GM23338 (cell line): ENCODE results near the gene CRY1. TPM values are rescaled to one million over a fixed set of nuclear protein-coding genes. Genes with fewer than 3 reads are reported as not detected.

ENCODE experiments used
- ATAC-seq: fragments of 200-7000 bp; cut with Tn5 transposase; 3 replicates; pipeline ENCODE4 v1.9.1; 2020
- DNase-seq: peaks from one replicate; pipeline ENCODE4 v3.0.0-alpha.2; 2015; ENCODE audit warnings: low spot score
- H2AFZ ChIP-seq: fragments of 200-600 bp; sonication (generic); 2 replicates; pipeline ENCODE4 v1.8.0; 2016; ENCODE audit warnings: antibody characterized with exemption, mild to moderate bottlenecking, moderate library complexity
- H3F3A ChIP-seq: fragments of 200-600 bp; sonication (generic); replicated peaks from 2 replicates; pipeline ENCODE4 v1.8.0; 2017; ENCODE audit warnings: antibody characterized with exemption, mixed run types, low read depth
- H3K27ac ChIP-seq: fragments of 200-600 bp; sonication (generic); 2 replicates; pipeline ENCODE4 v1.6.1; 2016; ENCODE audit warnings: low read depth
- H3K27me3 ChIP-seq: fragments of 200-600 bp; sonication (generic); 2 replicates; pipeline ENCODE4 v1.8.0; 2016; ENCODE audit warnings: mild to moderate bottlenecking, mixed run types, moderate library complexity; ENCODE audit not compliant: insufficient read depth
- H3K36me3 ChIP-seq: fragments of 200-600 bp; sonication (generic); 2 replicates; pipeline ENCODE4 v1.8.0; 2016; ENCODE audit warnings: mild to moderate bottlenecking; ENCODE audit not compliant: insufficient read depth
- H3K4me1 ChIP-seq: fragments of 200-600 bp; sonication (generic); 2 replicates; pipeline ENCODE4 v1.8.0; 2016; ENCODE audit warnings: mild to moderate bottlenecking, moderate library complexity; ENCODE audit not compliant: insufficient read depth
- H3K4me2 ChIP-seq: fragments of 200-600 bp; sonication (generic); 2 replicates; pipeline ENCODE4 v1.7.1; 2017; ENCODE audit warnings: mixed run types
- H3K4me3 ChIP-seq: fragments of 200-600 bp; sonication (generic); 2 replicates; pipeline ENCODE4 v1.6.1; 2016; ENCODE audit warnings: mixed run types
- H3K79me2 ChIP-seq: fragments of 200-600 bp; sonication (generic); replicated peaks from 2 replicates; pipeline ENCODE4 v1.8.0; 2017; ENCODE audit warnings: mild to moderate bottlenecking; ENCODE audit not compliant: insufficient read depth
- H3K9me2 ChIP-seq: fragments of 200-600 bp; sonication (generic); 2 replicates; pipeline ENCODE4 v1.8.0; 2017; ENCODE audit not compliant: insufficient read depth
- H4K20me1 ChIP-seq: fragments of 200-600 bp; sonication (generic); replicated peaks from 2 replicates; pipeline ENCODE4 v1.8.0; 2017; ENCODE audit warnings: mild to moderate bottlenecking; ENCODE audit not compliant: insufficient read depth
- H3K27ac Mint-ChIP-seq: 2 replicates; pipeline ENCODE4 v1.8.0; 2020; ENCODE audit warnings: inconsistent platforms, mild to moderate bottlenecking, moderate library complexity, mixed read lengths
- H3K27me3 Mint-ChIP-seq: 3 replicates; pipeline ENCODE4 v1.8.0; 2022; ENCODE audit warnings: low read depth, mild to moderate bottlenecking, moderate library complexity, mixed read lengths, inconsistent platforms; ENCODE audit not compliant: insufficient read depth, poor library complexity
- H3K36me3 Mint-ChIP-seq: 3 replicates; pipeline ENCODE4 v1.8.0; 2021; ENCODE audit warnings: low read depth, mild to moderate bottlenecking, inconsistent platforms, moderate library complexity, mixed read lengths
- H3K4me1 Mint-ChIP-seq: 3 replicates; pipeline ENCODE4 v1.8.0; 2020; ENCODE audit warnings: mild to moderate bottlenecking, inconsistent platforms, mixed read lengths
- H3K4me3 Mint-ChIP-seq: 3 replicates; pipeline ENCODE4 v1.8.0; 2021; ENCODE audit warnings: moderate library complexity, mild to moderate bottlenecking, inconsistent platforms, mixed read lengths
- H3K9me3 Mint-ChIP-seq: 3 replicates; pipeline ENCODE4 v1.8.0; 2020; ENCODE audit warnings: moderate library complexity, mild to moderate bottlenecking, inconsistent platforms, mixed read lengths
- CREB1 ChIP-seq: fragments of 250-450 bp; sonication (Bioruptor Pico); IDR thresholded peaks from 2 replicates; pipeline ENCODE4 v1.5.0; 2020; ENCODE audit warnings: low read depth, mild to moderate bottlenecking, moderate library complexity
- CTCF ChIP-seq, 2 experiments: fragments of 200-600 bp in 1 of 2; sonication (generic) in 1 of 2; conservative IDR thresholded peaks; 2 replicates each; pipeline versions ENCODE4 v1.5.1 to v1.6.1; 2016 to 2017; ENCODE audit warnings: antibody characterized with exemption in 2 of 2, low read depth in 2 of 2, mild to moderate bottlenecking in 2 of 2, moderate library complexity in 1 of 2
- ETS1 ChIP-seq: IDR thresholded peaks from 2 replicates; pipeline ENCODE4 v1.6.1; 2016; ENCODE audit warnings: antibody characterized with exemption
- EZH2 ChIP-seq: fragments of 200-600 bp; sonication (generic); IDR thresholded peaks from one replicate; pipeline ENCODE4 v1.8.0; 2017; ENCODE audit warnings: antibody characterized with exemption, mild to moderate bottlenecking, low read depth; ENCODE audit not compliant: unreplicated experiment
- EZH2phosphoT487 ChIP-seq: fragments of 200-600 bp; sonication (generic); IDR thresholded peaks from one replicate; pipeline ENCODE4 v1.8.1; 2018; ENCODE audit warnings: antibody characterized with exemption; ENCODE audit not compliant: unreplicated experiment
- JUNB ChIP-seq: IDR thresholded peaks from one replicate; pipeline ENCODE4 v1.6.1; 2016; ENCODE audit warnings: antibody characterized with exemption; ENCODE audit not compliant: unreplicated experiment
- NANOG ChIP-seq: IDR thresholded peaks from 2 replicates; pipeline ENCODE4 v1.6.1; 2016; ENCODE audit warnings: antibody characterized with exemption, borderline replicate concordance
- POLR2AphosphoS5 ChIP-seq: IDR thresholded peaks from 2 replicates; pipeline ENCODE4 v1.6.1; 2016; ENCODE audit warnings: antibody characterized with exemption, low read depth
- REST ChIP-seq: IDR thresholded peaks from one replicate; pipeline ENCODE4 v1.6.1; 2018; ENCODE audit warnings: antibody characterized with exemption; ENCODE audit not compliant: unreplicated experiment
- STAT1 ChIP-seq: IDR thresholded peaks from one replicate; pipeline ENCODE4 v1.6.1; 2016; ENCODE audit warnings: antibody characterized with exemption; ENCODE audit not compliant: unreplicated experiment
- ZNF114 ChIP-seq: fragments of 250-450 bp; sonication (Bioruptor Pico); IDR thresholded peaks from 2 replicates; pipeline ENCODE4 v1.5.0; 2020; ENCODE audit warnings: mild to moderate bottlenecking, moderate library complexity
- ZNF331 ChIP-seq: fragments of 250-450 bp; sonication (Bioruptor Pico); IDR thresholded peaks from 2 replicates; pipeline ENCODE4 v1.5.0; 2020; ENCODE audit warnings: low read depth, mild to moderate bottlenecking, moderate library complexity
- ZNF462 ChIP-seq: fragments of 250-450 bp; sonication (Bioruptor Pico); IDR thresholded peaks from 2 replicates; pipeline ENCODE4 v1.5.0; 2020; ENCODE audit warnings: mild to moderate bottlenecking, moderate library complexity
- polyA plus RNA-seq: library from polyadenylated mRNA; unstranded; fragments of >200 nt; fragmentation: Nextera tagmentation; extraction: Ambion mirVana; gene quantifications from 2 replicates; pipeline ENCODE4 v1.2.1, GENCODE V29; 2016
- total RNA-seq: library from RNA; depleted of rRNA; stranded (reverse); fragments of >200 nt; shearing (Covaris generic); gene quantifications from 2 replicates; pipeline ENCODE4 v1.2.3, GENCODE V29; 2014

Gene CRY1
- total and polyA plus RNA-seq, 2 experiments from 2014 or later, result 27.7 to 28.2 TPM

GRCh38 chr12:106953352-106954250 is 139.7 kb downstream of the CRY1 start:
- H3K4me1 Mint-ChIP-seq, result no peaks in the 10 kb centered on the region; the same call in 1 of the 3 replicates
- Histone ChIP-seq H3K4me1 (peaks cover 10% of the 10 kb centered on the region; the same call in 1 of the 2 replicates), H3K36me3 (no peaks in the 10 kb centered on the region), H3F3A (0 out of 2 replicates have a peak, but pooled peaks cover 12% of the 10 kb centered on the region), H3K9me2 (0 out of 2 replicates have a peak, but pooled peaks cover 2% of the 10 kb centered on the region), H3K27ac (no peak overlapping the region), H3K4me2 (peak overlapping the region; percentile 88; the same call in 1 of the 2 replicates), H4K20me1 (no peaks in the 10 kb centered on the region), H3K79me2 (peaks cover 16% of the 10 kb centered on the region), H3K4me3 (no peak overlapping the region), H3K27me3 (peaks cover 19% of the 10 kb centered on the region), H2AFZ (no peak overlapping the region)
- ATAC-seq, result no peak
- peaks cover 13% of the 10 kb centered on the region for H3K9me3 Mint-ChIP-seq
- H3K36me3 Mint-ChIP-seq, result no peaks in the 10 kb centered on the region; the same call in 2 of the 3 replicates
- no peak overlapping the region for H3K4me3 Mint-ChIP-seq
- H3K27ac Mint-ChIP-seq, result no peak overlapping the region
- TF ChIP-seq EZH2phosphoT487 (no peak), STAT1 (no peak), ZNF114 (CRISPR knock-in tag) (no peak), POLR2AphosphoS5 (no peak), REST (no peak), ZNF462 (CRISPR knock-in tag) (no peak), JUNB (no peak), ZNF331 (no peak), EZH2 (no peak), ETS1 (no peak), CREB1 (CRISPR knock-in tag) (no peak), CTCF (conservative IDR thresholded peaks at IDR 0.05; ENCODE audit: low read depth in 2 of 2) (no peak), NANOG (no peak)
- DNase-seq, result no peak
- peaks cover 11% of the 10 kb centered on the region for H3K27me3 Mint-ChIP-seq
